Left renal pelvis (tissue), 4 donors: Measurements from ENCODE around the gene KLF13. TPM values are rescaled to one million over a fixed set of nuclear protein-coding genes. Genes with fewer than 3 reads are reported as not detected.

ENCODE experiments used
- DNase-seq, 4 donors: peaks; one replicate each; pipeline ENCODE4 v3.0.0-alpha.2; 2013; ENCODE audit warnings: low read depth in 4 of 4, low spot score in 3 of 4
- polyA plus RNA-seq, 4 donors: library from polyadenylated mRNA; unstranded; fragments of 120-200 nt; gene quantifications; one replicate each; pipeline ENCODE4 v1.2.1, GENCODE V29; 2013; ENCODE audit not compliant: insufficient read length in 4 of 4

The KLF13 gene
- polyA plus RNA-seq, 4 donors, result 40.1 to 69.5 (median 67.1) TPM

GRCh38 chr15:31298707-31299172, 27.9 kb upstream of the KLF13 start:
- DNase-seq, result no peak

- no peak for DNase-seq
Observed at GRCh38 chr15:31300208-31300661, 26.4 kb upstream of the KLF13 start.

- DNase-seq, result no peak
Observed at GRCh38 chr15:31300981-31301672, 25.5 kb upstream of the KLF13 start.

- no peak for DNase-seq
Observed at GRCh38 chr15:31301673-31301990, 25.0 kb upstream of the KLF13 start.

GRCh38 chr15:31302029-31302657, 24.5 kb upstream of the KLF13 start:
- DNase-seq, result no peak

- DNase-seq, result no peak
Observed at GRCh38 chr15:31302778-31303725, 23.6 kb upstream of the KLF13 start.

- DNase-seq, result no peak
Observed at GRCh38 chr15:31303726-31304648, 22.6 kb upstream of the KLF13 start.

- no peak for DNase-seq
Observed at GRCh38 chr15:31304751-31305365, 21.8 kb upstream of the KLF13 start.

GRCh38 chr15:31305375-31305774, 21.3 kb upstream of the KLF13 start:
- DNase-seq, result no peak

GRCh38 chr15:31305796-31306425, 20.7 kb upstream of the KLF13 start:
- no peak for DNase-seq

GRCh38 chr15:31306426-31307269, 20.0 kb upstream of the KLF13 start:
- DNase-seq, result no peak

- DNase-seq, result no peak
Observed at GRCh38 chr15:31307270-31308184, 19.1 kb upstream of the KLF13 start.

GRCh38 chr15:31308185-31308639, 18.4 kb upstream of the KLF13 start:
- no peak for DNase-seq

GRCh38 chr15:31309893-31310606, 16.6 kb upstream of the KLF13 start:
- DNase-seq, result no peak

GRCh38 chr15:31311735-31312619, 14.7 kb upstream of the KLF13 start:
- no peak for DNase-seq

GRCh38 chr15:31313223-31313622, 13.4 kb upstream of the KLF13 start:
- DNase-seq, result no peak
